H4 (cell line): ENCODE results near the gene DLGAP4. TPM values are rescaled to one million over a fixed set of nuclear protein-coding genes. Genes with fewer than 3 reads are reported as not detected.

Experiments
- DNase-seq: peaks from one replicate; pipeline ENCODE4 v3.0.0-alpha.2; 2015; ENCODE audit warnings: low spot score
- total RNA-seq: library from RNA; depleted of rRNA; stranded (reverse); fragments of >200 nt; shearing (Covaris generic); gene quantifications from 2 replicates; pipeline ENCODE4 v1.2.3, GENCODE V29; 2014

Gene DLGAP4
- total RNA-seq, 1 experiment from 2014 or later: 10.2 TPM

- no peak for DNase-seq
Measured at GRCh38 chr20:36308986-36309385, 2.8 kb downstream of the DLGAP4 start.

- DNase-seq: no peak
Measured at GRCh38 chr20:36309643-36310042, 3.5 kb downstream of the DLGAP4 start.

- DNase-seq: no peak
Measured at GRCh38 chr20:36310215-36310981, 4.3 kb downstream of the DLGAP4 start.

GRCh38 chr20:36311141-36311853 is 5.2 kb downstream of the DLGAP4 start:
- DNase-seq: no peak

GRCh38 chr20:36311854-36312723 is 6.0 kb downstream of the DLGAP4 start:
- DNase-seq: no peak

GRCh38 chr20:36312724-36313441 is 6.7 kb downstream of the DLGAP4 start:
- no peak for DNase-seq

- no peak for DNase-seq
Measured at GRCh38 chr20:36313476-36313875, 7.3 kb downstream of the DLGAP4 start.

- no peak for DNase-seq
Measured at GRCh38 chr20:36313926-36314325, 7.8 kb downstream of the DLGAP4 start.

GRCh38 chr20:36314734-36315544 is 8.8 kb downstream of the DLGAP4 start:
- no peak for DNase-seq

GRCh38 chr20:36315545-36316351 is 9.6 kb downstream of the DLGAP4 start:
- no peak for DNase-seq

- no peak for DNase-seq
Measured at GRCh38 chr20:36317675-36318074, 11.5 kb downstream of the DLGAP4 start.

GRCh38 chr20:36318166-36318565 is 12.0 kb downstream of the DLGAP4 start:
- DNase-seq: no peak

- no peak for DNase-seq
Measured at GRCh38 chr20:36319356-36320260, 13.5 kb downstream of the DLGAP4 start.

GRCh38 chr20:36320261-36320897 is 14.2 kb downstream of the DLGAP4 start:
- DNase-seq: no peak

GRCh38 chr20:36320898-36321695 is 15.0 kb downstream of the DLGAP4 start:
- no peak for DNase-seq

- DNase-seq: no peak
Measured at GRCh38 chr20:36322131-36322530, 16.0 kb downstream of the DLGAP4 start.

- DNase-seq: no peak
Measured at GRCh38 chr20:36330091-36330490, 24.0 kb downstream of the DLGAP4 start.
